GM23338 (cell line): Measurements from ENCODE around the gene ITIH2. TPM values are rescaled to one million over a fixed set of nuclear protein-coding genes. Genes with fewer than 3 reads are reported as not detected.

Experiments used
- ATAC-seq: fragments of 200-7000 bp; cut with Tn5 transposase; 3 replicates; pipeline ENCODE4 v1.9.1; 2020
- DNase-seq: peaks from one replicate; pipeline ENCODE4 v3.0.0-alpha.2; 2015; ENCODE audit warnings: low spot score
- H2AFZ ChIP-seq: fragments of 200-600 bp; sonication (generic); 2 replicates; pipeline ENCODE4 v1.8.0; 2016; ENCODE audit warnings: antibody characterized with exemption, mild to moderate bottlenecking, moderate library complexity
- H3F3A ChIP-seq: fragments of 200-600 bp; sonication (generic); replicated peaks from 2 replicates; pipeline ENCODE4 v1.8.0; 2017; ENCODE audit warnings: antibody characterized with exemption, mixed run types, low read depth
- H3K27ac ChIP-seq: fragments of 200-600 bp; sonication (generic); 2 replicates; pipeline ENCODE4 v1.6.1; 2016; ENCODE audit warnings: low read depth
- H3K27me3 ChIP-seq: fragments of 200-600 bp; sonication (generic); 2 replicates; pipeline ENCODE4 v1.8.0; 2016; ENCODE audit warnings: mild to moderate bottlenecking, mixed run types, moderate library complexity; ENCODE audit not compliant: insufficient read depth
- H3K36me3 ChIP-seq: fragments of 200-600 bp; sonication (generic); 2 replicates; pipeline ENCODE4 v1.8.0; 2016; ENCODE audit warnings: mild to moderate bottlenecking; ENCODE audit not compliant: insufficient read depth
- H3K4me1 ChIP-seq: fragments of 200-600 bp; sonication (generic); 2 replicates; pipeline ENCODE4 v1.8.0; 2016; ENCODE audit warnings: mild to moderate bottlenecking, moderate library complexity; ENCODE audit not compliant: insufficient read depth
- H3K4me2 ChIP-seq: fragments of 200-600 bp; sonication (generic); 2 replicates; pipeline ENCODE4 v1.7.1; 2017; ENCODE audit warnings: mixed run types
- H3K4me3 ChIP-seq: fragments of 200-600 bp; sonication (generic); 2 replicates; pipeline ENCODE4 v1.6.1; 2016; ENCODE audit warnings: mixed run types
- H3K79me2 ChIP-seq: fragments of 200-600 bp; sonication (generic); replicated peaks from 2 replicates; pipeline ENCODE4 v1.8.0; 2017; ENCODE audit warnings: mild to moderate bottlenecking; ENCODE audit not compliant: insufficient read depth
- H3K9me2 ChIP-seq: fragments of 200-600 bp; sonication (generic); 2 replicates; pipeline ENCODE4 v1.8.0; 2017; ENCODE audit not compliant: insufficient read depth
- H4K20me1 ChIP-seq: fragments of 200-600 bp; sonication (generic); replicated peaks from 2 replicates; pipeline ENCODE4 v1.8.0; 2017; ENCODE audit warnings: mild to moderate bottlenecking; ENCODE audit not compliant: insufficient read depth
- H3K27ac Mint-ChIP-seq: 2 replicates; pipeline ENCODE4 v1.8.0; 2020; ENCODE audit warnings: inconsistent platforms, mild to moderate bottlenecking, moderate library complexity, mixed read lengths
- H3K27me3 Mint-ChIP-seq: 3 replicates; pipeline ENCODE4 v1.8.0; 2022; ENCODE audit warnings: low read depth, mild to moderate bottlenecking, moderate library complexity, mixed read lengths, inconsistent platforms; ENCODE audit not compliant: insufficient read depth, poor library complexity
- H3K36me3 Mint-ChIP-seq: 3 replicates; pipeline ENCODE4 v1.8.0; 2021; ENCODE audit warnings: low read depth, mild to moderate bottlenecking, inconsistent platforms, moderate library complexity, mixed read lengths
- H3K4me1 Mint-ChIP-seq: 3 replicates; pipeline ENCODE4 v1.8.0; 2020; ENCODE audit warnings: mild to moderate bottlenecking, inconsistent platforms, mixed read lengths
- H3K4me3 Mint-ChIP-seq: 3 replicates; pipeline ENCODE4 v1.8.0; 2021; ENCODE audit warnings: moderate library complexity, mild to moderate bottlenecking, inconsistent platforms, mixed read lengths
- H3K9me3 Mint-ChIP-seq: 3 replicates; pipeline ENCODE4 v1.8.0; 2020; ENCODE audit warnings: moderate library complexity, mild to moderate bottlenecking, inconsistent platforms, mixed read lengths
- CREB1 ChIP-seq: fragments of 250-450 bp; sonication (Bioruptor Pico); IDR thresholded peaks from 2 replicates; pipeline ENCODE4 v1.5.0; 2020; ENCODE audit warnings: low read depth, mild to moderate bottlenecking, moderate library complexity
- CTCF ChIP-seq, 2 experiments: fragments of 200-600 bp in 1 of 2; sonication (generic) in 1 of 2; conservative IDR thresholded peaks; 2 replicates each; pipeline versions ENCODE4 v1.5.1 to v1.6.1; 2016 to 2017; ENCODE audit warnings: antibody characterized with exemption in 2 of 2, low read depth in 2 of 2, mild to moderate bottlenecking in 2 of 2, moderate library complexity in 1 of 2
- EZH2 ChIP-seq: fragments of 200-600 bp; sonication (generic); IDR thresholded peaks from one replicate; pipeline ENCODE4 v1.8.0; 2017; ENCODE audit warnings: antibody characterized with exemption, mild to moderate bottlenecking, low read depth; ENCODE audit not compliant: unreplicated experiment
- EZH2phosphoT487 ChIP-seq: fragments of 200-600 bp; sonication (generic); IDR thresholded peaks from one replicate; pipeline ENCODE4 v1.8.1; 2018; ENCODE audit warnings: antibody characterized with exemption; ENCODE audit not compliant: unreplicated experiment
- JUNB ChIP-seq: IDR thresholded peaks from one replicate; pipeline ENCODE4 v1.6.1; 2016; ENCODE audit warnings: antibody characterized with exemption; ENCODE audit not compliant: unreplicated experiment
- NANOG ChIP-seq: IDR thresholded peaks from 2 replicates; pipeline ENCODE4 v1.6.1; 2016; ENCODE audit warnings: antibody characterized with exemption, borderline replicate concordance
- POLR2AphosphoS5 ChIP-seq: IDR thresholded peaks from 2 replicates; pipeline ENCODE4 v1.6.1; 2016; ENCODE audit warnings: antibody characterized with exemption, low read depth
- STAT1 ChIP-seq: IDR thresholded peaks from one replicate; pipeline ENCODE4 v1.6.1; 2016; ENCODE audit warnings: antibody characterized with exemption; ENCODE audit not compliant: unreplicated experiment
- ZNF114 ChIP-seq: fragments of 250-450 bp; sonication (Bioruptor Pico); IDR thresholded peaks from 2 replicates; pipeline ENCODE4 v1.5.0; 2020; ENCODE audit warnings: mild to moderate bottlenecking, moderate library complexity
- polyA plus RNA-seq: library from polyadenylated mRNA; unstranded; fragments of >200 nt; fragmentation: Nextera tagmentation; extraction: Ambion mirVana; gene quantifications from 2 replicates; pipeline ENCODE4 v1.2.1, GENCODE V29; 2016
- total RNA-seq: library from RNA; depleted of rRNA; stranded (reverse); fragments of >200 nt; shearing (Covaris generic); gene quantifications from 2 replicates; pipeline ENCODE4 v1.2.3, GENCODE V29; 2014
- TF ChIP-seq, protein P1 (sequence below): fragments of 250-450 bp; sonication (Bioruptor Pico); IDR thresholded peaks from 2 replicates; pipeline ENCODE4 v1.5.0; 2020; ENCODE audit warnings: mild to moderate bottlenecking, moderate library complexity
- TF ChIP-seq, protein P2 (sequence below): IDR thresholded peaks from 2 replicates; pipeline ENCODE4 v1.6.1; 2016; ENCODE audit warnings: antibody characterized with exemption

Gene ITIH2
- total and polyA plus RNA-seq, 2 experiments from 2014 or later: 0.10 TPM; not detected in 1

GRCh38 chr10:7789390-7789789 lies 86.3 kb downstream of the ITIH2 start (continued):
- TF ChIP-seq, protein P1, sequence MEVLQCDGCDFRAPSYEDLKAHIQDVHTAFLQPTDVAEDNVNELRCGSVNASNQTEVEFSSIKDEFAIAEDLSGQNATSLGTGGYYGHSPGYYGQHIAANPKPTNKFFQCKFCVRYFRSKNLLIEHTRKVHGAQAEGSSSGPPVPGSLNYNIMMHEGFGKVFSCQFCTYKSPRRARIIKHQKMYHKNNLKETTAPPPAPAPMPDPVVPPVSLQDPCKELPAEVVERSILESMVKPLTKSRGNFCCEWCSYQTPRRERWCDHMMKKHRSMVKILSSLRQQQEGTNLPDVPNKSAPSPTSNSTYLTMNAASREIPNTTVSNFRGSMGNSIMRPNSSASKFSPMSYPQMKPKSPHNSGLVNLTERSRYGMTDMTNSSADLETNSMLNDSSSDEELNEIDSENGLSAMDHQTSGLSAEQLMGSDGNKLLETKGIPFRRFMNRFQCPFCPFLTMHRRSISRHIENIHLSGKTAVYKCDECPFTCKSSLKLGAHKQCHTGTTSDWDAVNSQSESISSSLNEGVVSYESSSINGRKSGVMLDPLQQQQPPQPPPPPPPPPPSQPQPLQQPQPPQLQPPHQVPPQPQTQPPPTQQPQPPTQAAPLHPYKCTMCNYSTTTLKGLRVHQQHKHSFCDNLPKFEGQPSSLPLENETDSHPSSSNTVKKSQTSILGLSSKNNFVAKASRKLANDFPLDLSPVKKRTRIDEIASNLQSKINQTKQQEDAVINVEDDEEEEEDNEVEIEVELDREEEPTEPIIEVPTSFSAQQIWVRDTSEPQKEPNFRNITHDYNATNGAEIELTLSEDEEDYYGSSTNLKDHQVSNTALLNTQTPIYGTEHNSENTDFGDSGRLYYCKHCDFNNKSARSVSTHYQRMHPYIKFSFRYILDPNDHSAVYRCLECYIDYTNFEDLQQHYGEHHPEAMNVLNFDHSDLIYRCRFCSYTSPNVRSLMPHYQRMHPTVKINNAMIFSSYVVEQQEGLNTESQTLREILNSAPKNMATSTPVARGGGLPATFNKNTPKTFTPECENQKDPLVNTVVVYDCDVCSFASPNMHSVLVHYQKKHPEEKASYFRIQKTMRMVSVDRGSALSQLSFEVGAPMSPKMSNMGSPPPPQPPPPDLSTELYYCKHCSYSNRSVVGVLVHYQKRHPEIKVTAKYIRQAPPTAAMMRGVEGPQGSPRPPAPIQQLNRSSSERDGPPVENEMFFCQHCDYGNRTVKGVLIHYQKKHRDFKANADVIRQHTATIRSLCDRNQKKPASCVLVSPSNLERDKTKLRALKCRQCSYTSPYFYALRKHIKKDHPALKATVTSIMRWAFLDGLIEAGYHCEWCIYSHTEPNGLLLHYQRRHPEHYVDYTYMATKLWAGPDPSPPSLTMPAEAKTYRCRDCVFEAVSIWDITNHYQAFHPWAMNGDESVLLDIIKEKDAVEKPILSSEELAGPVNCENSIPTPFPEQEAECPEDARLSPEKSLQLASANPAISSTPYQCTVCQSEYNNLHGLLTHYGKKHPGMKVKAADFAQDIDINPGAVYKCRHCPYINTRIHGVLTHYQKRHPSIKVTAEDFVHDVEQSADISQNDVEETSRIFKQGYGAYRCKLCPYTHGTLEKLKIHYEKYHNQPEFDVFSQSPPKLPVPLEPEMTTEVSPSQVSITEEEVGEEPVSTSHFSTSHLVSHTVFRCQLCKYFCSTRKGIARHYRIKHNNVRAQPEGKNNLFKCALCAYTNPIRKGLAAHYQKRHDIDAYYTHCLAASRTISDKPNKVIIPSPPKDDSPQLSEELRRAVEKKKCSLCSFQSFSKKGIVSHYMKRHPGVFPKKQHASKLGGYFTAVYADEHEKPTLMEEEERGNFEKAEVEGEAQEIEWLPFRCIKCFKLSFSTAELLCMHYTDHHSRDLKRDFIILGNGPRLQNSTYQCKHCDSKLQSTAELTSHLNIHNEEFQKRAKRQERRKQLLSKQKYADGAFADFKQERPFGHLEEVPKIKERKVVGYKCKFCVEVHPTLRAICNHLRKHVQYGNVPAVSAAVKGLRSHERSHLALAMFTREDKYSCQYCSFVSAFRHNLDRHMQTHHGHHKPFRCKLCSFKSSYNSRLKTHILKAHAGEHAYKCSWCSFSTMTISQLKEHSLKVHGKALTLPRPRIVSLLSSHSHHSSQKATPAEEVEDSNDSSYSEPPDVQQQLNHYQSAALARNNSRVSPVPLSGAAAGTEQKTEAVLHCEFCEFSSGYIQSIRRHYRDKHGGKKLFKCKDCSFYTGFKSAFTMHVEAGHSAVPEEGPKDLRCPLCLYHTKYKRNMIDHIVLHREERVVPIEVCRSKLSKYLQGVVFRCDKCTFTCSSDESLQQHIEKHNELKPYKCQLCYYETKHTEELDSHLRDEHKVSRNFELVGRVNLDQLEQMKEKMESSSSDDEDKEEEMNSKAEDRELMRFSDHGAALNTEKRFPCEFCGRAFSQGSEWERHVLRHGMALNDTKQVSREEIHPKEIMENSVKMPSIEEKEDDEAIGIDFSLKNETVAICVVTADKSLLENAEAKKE (CRISPR knock-in tag): no peak
- TF ChIP-seq ZNF114 (CRISPR knock-in tag) (no peak), STAT1 (no peak), CTCF (conservative IDR thresholded peaks at IDR 0.05; ENCODE audit: low read depth in 2 of 2) (no peak)

DNA sequence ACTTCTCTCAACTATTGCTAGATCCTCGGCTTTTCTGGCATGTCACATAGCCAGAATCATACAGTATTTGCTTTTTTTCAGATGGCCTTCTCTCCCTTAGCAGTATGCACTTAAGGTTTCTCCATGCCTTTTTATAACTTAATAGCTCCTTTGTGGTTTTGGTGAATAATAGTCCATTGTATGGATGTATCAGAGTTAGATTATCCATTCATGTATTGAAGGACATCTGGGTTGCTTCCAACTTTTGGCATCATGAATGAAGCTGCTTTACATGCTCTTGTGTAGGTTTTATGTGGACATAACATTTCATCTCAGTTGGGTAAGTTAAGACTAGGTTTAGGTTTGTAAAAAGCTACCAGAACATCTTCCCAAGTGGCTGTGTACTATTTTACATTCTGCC lies 89.4 kb downstream of the ITIH2 start:
- Histone ChIP-seq H3K4me1 (peaks cover 12% of the 10 kb centered on the region), H3K4me3 (no peak overlapping the region), H3F3A (no peaks in the 10 kb centered on the region), H2AFZ (no peak overlapping the region), H3K4me2 (no peak overlapping the region), H3K27me3 (no peaks in the 10 kb centered on the region), H3K36me3 (peaks cover 10% of the 10 kb centered on the region), H3K27ac (no peak overlapping the region), H3K9me2 (no peaks in the 10 kb centered on the region), H4K20me1 (peaks cover 35% of the 10 kb centered on the region), H3K79me2 (peaks cover 97% of the 10 kb centered on the region)
- no peak for DNase-seq
- Mint-ChIP-seq H3K4me3 (no peak overlapping the region), H3K4me1 (peaks cover 11% of the 10 kb centered on the region; the same call in 2 of the 3 replicates), H3K36me3 (peaks cover 23% of the 10 kb centered on the region), H3K27ac (peak overlapping the region; percentile 57), H3K9me3 (no peaks in the 10 kb centered on the region), H3K27me3 (peaks cover 3% of the 10 kb centered on the region)
- ATAC-seq: no peak
- no peak for TF ChIP-seq NANOG
- TF ChIP-seq, protein P2, sequence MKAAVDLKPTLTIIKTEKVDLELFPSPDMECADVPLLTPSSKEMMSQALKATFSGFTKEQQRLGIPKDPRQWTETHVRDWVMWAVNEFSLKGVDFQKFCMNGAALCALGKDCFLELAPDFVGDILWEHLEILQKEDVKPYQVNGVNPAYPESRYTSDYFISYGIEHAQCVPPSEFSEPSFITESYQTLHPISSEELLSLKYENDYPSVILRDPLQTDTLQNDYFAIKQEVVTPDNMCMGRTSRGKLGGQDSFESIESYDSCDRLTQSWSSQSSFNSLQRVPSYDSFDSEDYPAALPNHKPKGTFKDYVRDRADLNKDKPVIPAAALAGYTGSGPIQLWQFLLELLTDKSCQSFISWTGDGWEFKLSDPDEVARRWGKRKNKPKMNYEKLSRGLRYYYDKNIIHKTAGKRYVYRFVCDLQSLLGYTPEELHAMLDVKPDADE: no peak
- no peak for TF ChIP-seq EZH2
- TF ChIP-seq STAT1: no peak
- no peak for TF ChIP-seq JUNB
- TF ChIP-seq POLR2AphosphoS5: no peak
- TF ChIP-seq EZH2phosphoT487: no peak
- TF ChIP-seq CTCF (conservative IDR thresholded peaks at IDR 0.05; ENCODE audit: low read depth in 2 of 2): no peak
- no peak for TF ChIP-seq ZNF114 (CRISPR knock-in tag)
- TF ChIP-seq CREB1 (CRISPR knock-in tag): no peak
